AG10803 (cell line): ENCODE results near the gene MYO1E.

Experiments
- DNase-seq: peaks from one replicate; pipeline ENCODE4 v3.0.0; 2010; ENCODE audit warnings: low read depth
- H3K4me3 ChIP-seq: 2 replicates; pipeline ENCODE4 v1.5.1; 2011; ENCODE audit warnings: mild to moderate bottlenecking, low read length, control low read depth
- CTCF ChIP-seq: conservative IDR thresholded peaks from 2 replicates; pipeline ENCODE4 v1.5.1; 2011; ENCODE audit warnings: mild to moderate bottlenecking, low read length, control low read depth, inconsistent platforms

Gene MYO1E

GRCh38 chr15:59372352-59373211 lies at the start of gene MYO1E:
MYO1E (minus strand) TSS chr15:59372871; CDS start chr15:59372500, 371 bp downstream.
- DNase-seq, result peak; percentile 96
- TF ChIP-seq CTCF, result no peak
- peak within 1 kb of the TSS; percentile 88 for H3K4me3 ChIP-seq

GRCh38 chr15:59420986-59421618 lies 48.4 kb upstream of the MYO1E start:
- no peak overlapping the region for H3K4me3 ChIP-seq
- DNase-seq, result peak; percentile 37
- TF ChIP-seq CTCF, result no peak

- no peak for TF ChIP-seq CTCF
- no peak overlapping the region for H3K4me3 ChIP-seq
- no peak for DNase-seq
These were observed 47.4 kb upstream of the MYO1E start for GRCh38 chr15:59420108-59420507.

- no peak for TF ChIP-seq CTCF
- DNase-seq, result no peak
- no peak overlapping the region for H3K4me3 ChIP-seq
These were observed 46.5 kb upstream of the MYO1E start for GRCh38 chr15:59419170-59419569.

GRCh38 chr15:59416816-59417215 lies 44.1 kb upstream of the MYO1E start:
- no peak for DNase-seq
- no peak for TF ChIP-seq CTCF

GRCh38 chr15:59413577-59413976 lies 40.9 kb upstream of the MYO1E start:
- DNase-seq, result no peak
- no peak overlapping the region for H3K4me3 ChIP-seq
- TF ChIP-seq CTCF, result no peak

More at GRCh38 chr15:59416816-59417215, 44.1 kb upstream of the MYO1E start:
- no peak overlapping the region for H3K4me3 ChIP-seq
